Keratinocyte (primary cell): ENCODE data around the gene TMEM184A.

Experiments used
- EZH2 ChIP-seq: IDR thresholded peaks from one replicate; pipeline ENCODE4 v1.6.1; 2012; ENCODE audit warnings: inconsistent platforms, mild to moderate bottlenecking, low read length, moderate library complexity
- TF ChIP-seq, protein P1 (sequence below), 3 experiments: IDR thresholded peaks in 1 of 3; conservative IDR thresholded peaks in 1 of 3; optimal IDR thresholded peaks in 1 of 3; 2 replicates in 2 of 3; 3 replicates in 1 of 3; pipeline versions ENCODE3 to v1.5.1; 2011; ENCODE audit warnings: low read length in 3 of 3, mild to moderate bottlenecking in 3 of 3, moderate library complexity in 2 of 3, control low read depth in 1 of 3, inconsistent platforms in 1 of 3; ENCODE audit not compliant: insufficient read depth in 2 of 3; ENCODE audit errors: extremely low read depth in 1 of 3

GRCh38 chr7:1603346-1604225, 47.6 kb upstream of the TMEM184A start:
- TF ChIP-seq, protein P1, sequence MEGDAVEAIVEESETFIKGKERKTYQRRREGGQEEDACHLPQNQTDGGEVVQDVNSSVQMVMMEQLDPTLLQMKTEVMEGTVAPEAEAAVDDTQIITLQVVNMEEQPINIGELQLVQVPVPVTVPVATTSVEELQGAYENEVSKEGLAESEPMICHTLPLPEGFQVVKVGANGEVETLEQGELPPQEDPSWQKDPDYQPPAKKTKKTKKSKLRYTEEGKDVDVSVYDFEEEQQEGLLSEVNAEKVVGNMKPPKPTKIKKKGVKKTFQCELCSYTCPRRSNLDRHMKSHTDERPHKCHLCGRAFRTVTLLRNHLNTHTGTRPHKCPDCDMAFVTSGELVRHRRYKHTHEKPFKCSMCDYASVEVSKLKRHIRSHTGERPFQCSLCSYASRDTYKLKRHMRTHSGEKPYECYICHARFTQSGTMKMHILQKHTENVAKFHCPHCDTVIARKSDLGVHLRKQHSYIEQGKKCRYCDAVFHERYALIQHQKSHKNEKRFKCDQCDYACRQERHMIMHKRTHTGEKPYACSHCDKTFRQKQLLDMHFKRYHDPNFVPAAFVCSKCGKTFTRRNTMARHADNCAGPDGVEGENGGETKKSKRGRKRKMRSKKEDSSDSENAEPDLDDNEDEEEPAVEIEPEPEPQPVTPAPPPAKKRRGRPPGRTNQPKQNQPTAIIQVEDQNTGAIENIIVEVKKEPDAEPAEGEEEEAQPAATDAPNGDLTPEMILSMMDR (optimal IDR thresholded peaks at IDR 0.05 in 1 of 3, IDR thresholded peaks at IDR 0.05 in 1 of 3, conservative IDR thresholded peaks at IDR 0.05 in 1 of 3; ENCODE audit: extremely low read depth in 1 of 3, insufficient read depth in 2 of 3, low read length in 3 of 3), result no peak
- no peak for TF ChIP-seq EZH2
